Hippocampal formation (tissue), 2 donors: ENCODE data around the gene SLC38A1.

ENCODE experiments used
- DNase-seq, 2 donors: peaks; one replicate each; lab custom pipeline; 2025; lab: John Stamatoyannopoulos, UW

SLC38A1 gene

GRCh38 chr12:46230983-46231382 is 37.9 kb downstream of the SLC38A1 start:
- DNase-seq: no peak

GRCh38 chr12:46230306-46230705 is 38.5 kb downstream of the SLC38A1 start:
- no peak for DNase-seq

- no peak for DNase-seq
Measured at GRCh38 chr12:46227616-46228015, 41.2 kb downstream of the SLC38A1 start.

- peak; percentile 11 to 17 for DNase-seq
Measured at GRCh38 chr12:46224386-46224785, 44.5 kb downstream of the SLC38A1 start.

- no peak for DNase-seq
Measured at GRCh38 chr12:46223047-46223446, 45.8 kb downstream of the SLC38A1 start.

GRCh38 chr12:46222636-46223035 is 46.2 kb downstream of the SLC38A1 start:
- no peak for DNase-seq

- no peak for DNase-seq
Measured at GRCh38 chr12:46221255-46222128, 47.4 kb downstream of the SLC38A1 start.

- DNase-seq: peak in 1 of 2 donors; percentile 61
Measured at GRCh38 chr12:46219877-46220655, 48.8 kb downstream of the SLC38A1 start.

GRCh38 chr12:46219132-46219876 is 49.5 kb downstream of the SLC38A1 start:
- no peak for DNase-seq

- DNase-seq: no peak
Measured at GRCh38 chr12:46218322-46219095, 50.3 kb downstream of the SLC38A1 start.

- DNase-seq: no peak
Measured at GRCh38 chr12:46217541-46218321, 51.1 kb downstream of the SLC38A1 start.

GRCh38 chr12:46214668-46215436 is 54.0 kb downstream of the SLC38A1 start:
- DNase-seq: no peak

- DNase-seq: no peak
Measured at GRCh38 chr12:46212108-46212982, 56.5 kb downstream of the SLC38A1 start.

GRCh38 chr12:46210873-46211439 is 57.9 kb downstream of the SLC38A1 start:
- DNase-seq: no peak

- no peak for DNase-seq
Measured at GRCh38 chr12:46209914-46210872, 58.6 kb downstream of the SLC38A1 start.

- DNase-seq: no peak
Measured at GRCh38 chr12:46209170-46209569, 59.7 kb downstream of the SLC38A1 start.

GRCh38 chr12:46208370-46208769 is 60.5 kb downstream of the SLC38A1 start:
- DNase-seq: no peak
